Activated B cell treated with CpG ODN at 0.5 μM for 24 hours (primary cell): Measurements from ENCODE around the gene CFAP53. TPM values are rescaled to one million over a fixed set of nuclear protein-coding genes. Genes with fewer than 3 reads are reported as not detected.
A peak's percentile ranks its signal among the peaks of the same experiment; 100 is the strongest.

Experiments used
- ATAC-seq: fragments of 200-7000 bp; cut with Tn5 transposase; one replicate; pipeline ENCODE4 v1.10.0; 2021; ENCODE audit warnings: low read depth, mild to moderate bottlenecking, moderate library complexity
- CTCF ChIA-PET: fragments of 350-600 bp; sonication (Branson Sonifier 250); formaldehyde crosslinking; loops from one replicate; lab custom pipeline; 2021; ENCODE audit warnings: antibody characterized with exemption; lab: Charles Lee
- POLR2A ChIA-PET: fragments of 350-600 bp; sonication (Branson Sonifier 250); formaldehyde crosslinking; loops from one replicate; lab custom pipeline; 2021; ENCODE audit warnings: antibody characterized with exemption; lab: Charles Lee
- DNase-seq: peaks from one replicate; pipeline ENCODE4 v3.0.0; 2022
- H3K27ac Mint-ChIP-seq: one replicate; pipeline ENCODE4 v1.8.0; 2020; ENCODE audit warnings: mixed read lengths
- H3K27me3 Mint-ChIP-seq: one replicate; pipeline ENCODE4 v1.8.0; 2021; ENCODE audit warnings: mixed read lengths
- H3K36me3 Mint-ChIP-seq: one replicate; pipeline ENCODE4 v1.8.0; 2021; ENCODE audit warnings: low read depth, mixed read lengths
- H3K4me1 Mint-ChIP-seq: one replicate; pipeline ENCODE4 v1.8.0; 2021; ENCODE audit warnings: mixed read lengths
- H3K4me3 Mint-ChIP-seq: one replicate; pipeline ENCODE4 v1.8.0; 2020; ENCODE audit warnings: mild to moderate bottlenecking, mixed read lengths
- H3K9me3 Mint-ChIP-seq: one replicate; pipeline ENCODE4 v1.8.0; 2020; ENCODE audit warnings: mixed read lengths
- CTCF ChIP-seq: fragments of 200-600 bp; IDR thresholded peaks from one replicate; pipeline ENCODE4 v1.8.0; 2022; ENCODE audit warnings: antibody characterized with exemption, mild to moderate bottlenecking
- intact Hi-C: fragments of 100-400 bp; cut with micrococcal nuclease; formaldehyde crosslinking; loops from one replicate; pipeline ENCODE4 v1.15.1; 2024
- total RNA-seq: library from RNA; stranded (reverse); gene quantifications from 2 replicates; pipeline ENCODE4 v1.2.3, GENCODE V29; 2022

Gene CFAP53
- total RNA-seq, 1 donor from 2014 or later = 0.29 TPM

GRCh38 chr18:50285071-50285470, 18.8 kb upstream of the CFAP53 start:
- Mint-ChIP-seq H3K36me3 (peaks cover 63% of the 10 kb centered on the region), H3K4me1 (peaks cover 40% of the 10 kb centered on the region), H3K9me3 (no peaks in the 10 kb centered on the region), H3K27ac (no peak overlapping the region), H3K4me3 (no peak overlapping the region), H3K27me3 (no peaks in the 10 kb centered on the region)
- ATAC-seq (no peak), DNase-seq (no peak)
- TF ChIP-seq CTCF = no peak
- ChIA-PET CTCF (no interaction called here), POLR2A (no interaction called here)
- intact Hi-C loops = loop anchor here (5.0 kb wide), 2 partner anchors 682 to 1333 kb away; partner anchors contain the start of genes ELAC1 and SMAD7

- Mint-ChIP-seq H3K36me3 (peaks cover 64% of the 10 kb centered on the region), H3K4me3 (peak overlapping the region; percentile 42), H3K4me1 (peaks cover 46% of the 10 kb centered on the region), H3K9me3 (no peaks in the 10 kb centered on the region), H3K27ac (no peak overlapping the region), H3K27me3 (no peaks in the 10 kb centered on the region)
- no peak for ATAC-seq
- no peak for TF ChIP-seq CTCF
- ChIA-PET CTCF (no interaction called here), POLR2A (no interaction called here)
- intact Hi-C loops = no loop called here
- no peak for DNase-seq
Measured at GRCh38 chr18:50284255-50284885, 18.1 kb upstream of the CFAP53 start.

- DNase-seq = no peak
- Mint-ChIP-seq H3K27me3 (no peaks in the 10 kb centered on the region), H3K4me3 (no peak overlapping the region), H3K4me1 (peaks cover 50% of the 10 kb centered on the region), H3K27ac (peak overlapping the region; percentile 11), H3K36me3 (peaks cover 71% of the 10 kb centered on the region), H3K9me3 (no peaks in the 10 kb centered on the region)
- no peak for TF ChIP-seq CTCF
- ATAC-seq = no peak
- CTCF ChIA-PET = no interaction called here
- intact Hi-C loops = no loop called here
- POLR2A ChIA-PET = interaction anchor here (2.7 kb wide), 1 partner anchor 73 kb away, joined by 20 read pairs; no protein-coding TSS in a partner anchor
Measured at GRCh38 chr18:50283469-50284209, 17.3 kb upstream of the CFAP53 start.

GRCh38 chr18:50282521-50283335, 16.4 kb upstream of the CFAP53 start:
- H3K27ac Mint-ChIP-seq = peak overlapping the region; percentile 50

More at GRCh38 chr18:50282521-50283335, 16.4 kb upstream of the CFAP53 start:
- Mint-ChIP-seq H3K4me1 (peaks cover 49% of the 10 kb centered on the region), H3K36me3 (peaks cover 74% of the 10 kb centered on the region), H3K9me3 (no peaks in the 10 kb centered on the region), H3K4me3 (peak overlapping the region; percentile 97), H3K27me3 (no peaks in the 10 kb centered on the region)
- ATAC-seq (no peak), DNase-seq (no peak)
- CTCF ChIA-PET = interaction anchor here (2.3 kb wide), 1 partner anchor 16 kb away, joined by 14 read pairs; the partner anchor contains the start of gene CFAP53
- POLR2A ChIA-PET = interaction anchor here (1.8 to 2.7 kb wide), 3 partner anchors 15 to 796 kb away, joined by 9 to 44 read pairs (median 20); partner anchors contain the start of genes C18orf32 and CFAP53
- no peak for TF ChIP-seq CTCF
- intact Hi-C loops = no loop called here
